GM21717 (cell line): Measurements from ENCODE around the gene MAP6.
A peak's percentile ranks its signal among the peaks of the same experiment; 100 is the strongest.

ENCODE experiments used
- ATAC-seq: cut with Tn5 transposase; IDR thresholded peaks from one replicate; pipeline ENCODE4 v1.9.1; 2021; ENCODE audit warnings: mild to moderate bottlenecking, moderate library complexity; ENCODE audit not compliant: unreplicated experiment

Gene MAP6

DNA sequence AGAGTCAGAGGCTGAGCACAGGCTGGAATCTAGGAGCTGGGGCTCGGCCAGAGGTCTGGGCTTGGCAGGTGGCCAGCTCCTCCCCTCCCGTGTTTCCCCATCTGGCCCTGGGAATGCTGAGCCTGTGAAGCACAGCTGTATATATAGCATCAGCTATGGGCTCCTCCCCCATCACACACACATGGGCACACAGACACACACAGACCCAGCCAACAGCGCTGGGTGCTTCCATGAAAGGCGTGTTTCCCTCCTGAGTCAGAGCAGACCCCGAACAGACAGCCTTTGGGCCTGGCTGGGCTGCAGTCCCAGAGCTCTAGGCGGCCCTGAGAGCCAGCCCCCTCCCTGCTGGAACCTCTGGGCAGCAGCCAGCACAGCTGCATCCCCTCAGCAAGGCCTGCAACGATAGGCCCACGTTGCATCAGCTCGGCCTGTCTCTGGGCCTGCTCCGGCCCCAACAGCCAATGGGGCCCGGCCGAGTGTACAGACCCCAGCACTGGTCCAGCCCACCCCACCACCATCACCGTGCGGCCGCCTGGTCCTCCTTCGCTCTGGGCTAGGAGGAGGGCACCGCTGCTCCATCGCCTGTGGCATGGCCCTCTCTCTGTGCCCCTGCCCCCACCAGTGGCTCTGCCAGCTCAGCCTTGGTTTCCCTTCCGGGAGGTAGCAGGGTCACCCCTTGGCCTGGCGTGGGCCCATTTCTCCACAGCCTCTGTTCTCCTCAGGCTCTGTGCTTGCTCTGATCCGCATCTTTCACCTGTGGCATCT, 114.4 kb downstream of the MAP6 start:
- ATAC-seq, result no peak

DNA sequence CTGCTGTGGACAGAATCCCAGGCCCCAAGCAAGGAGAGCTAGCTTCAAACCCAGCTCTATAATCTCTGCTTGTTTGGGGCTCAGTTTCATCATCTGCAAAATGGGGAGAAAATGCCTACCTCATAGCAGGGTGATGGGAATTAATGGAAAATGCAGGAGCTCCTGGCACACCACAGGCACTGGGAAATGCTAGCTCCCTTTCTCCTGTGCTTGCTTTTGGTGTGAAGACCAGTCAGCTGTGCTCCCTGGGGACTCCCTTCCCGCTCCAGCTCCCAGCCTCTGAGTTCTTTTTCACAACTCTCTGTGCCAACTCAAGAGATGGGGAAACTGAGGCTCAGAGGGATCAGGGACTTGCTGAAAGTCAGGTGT, 115.0 kb downstream of the MAP6 start:
- no peak for ATAC-seq

DNA sequence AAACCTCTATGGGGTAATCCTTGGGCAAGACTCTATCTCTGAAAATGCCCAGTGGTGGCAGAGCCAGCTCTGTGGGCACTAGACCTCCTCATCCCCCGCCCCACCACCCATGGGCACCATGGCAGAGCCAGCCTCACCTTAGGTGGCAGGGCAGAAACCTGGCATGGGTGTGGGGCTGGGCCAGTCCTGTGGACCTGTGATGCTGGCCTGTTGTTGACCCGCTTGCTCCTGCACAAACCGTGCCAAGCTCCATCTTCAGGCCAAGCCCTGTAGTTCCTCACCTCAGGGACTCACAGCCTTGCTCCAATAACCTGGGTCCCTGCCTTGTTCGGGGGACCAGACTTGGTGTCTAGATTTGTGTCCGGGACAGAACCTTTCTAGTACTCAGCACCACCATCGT, 115.7 kb downstream of the MAP6 start:
- ATAC-seq, result no peak

DNA sequence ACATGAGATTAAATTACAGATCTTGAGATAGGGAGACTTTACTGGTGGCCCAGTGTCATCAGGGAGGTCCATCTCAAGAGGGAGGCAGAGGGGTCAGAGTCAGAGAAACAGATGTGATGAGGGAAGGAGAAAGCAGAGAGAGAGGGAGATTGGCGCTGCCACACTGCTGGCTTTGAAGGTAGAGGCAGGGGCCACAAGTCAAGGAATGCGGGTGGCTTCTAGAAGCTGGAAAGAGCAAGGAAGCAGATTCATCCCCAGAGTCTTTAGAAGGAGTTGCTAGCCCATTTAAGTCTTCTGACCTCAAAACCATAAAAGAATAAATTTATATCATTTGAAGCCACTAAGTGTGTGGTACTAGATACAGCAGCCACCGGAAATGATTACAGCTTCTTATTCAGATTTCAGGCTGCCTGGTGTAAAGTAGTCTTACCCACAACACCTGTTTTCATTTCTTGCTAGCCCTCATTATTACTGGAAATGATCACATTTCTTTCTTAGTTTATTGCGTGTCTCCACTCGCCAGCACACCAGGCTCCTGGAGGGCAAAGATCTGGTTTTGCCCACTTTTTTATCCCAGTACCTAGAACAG, 119.4 kb downstream of the MAP6 start:
- no peak for ATAC-seq

DNA sequence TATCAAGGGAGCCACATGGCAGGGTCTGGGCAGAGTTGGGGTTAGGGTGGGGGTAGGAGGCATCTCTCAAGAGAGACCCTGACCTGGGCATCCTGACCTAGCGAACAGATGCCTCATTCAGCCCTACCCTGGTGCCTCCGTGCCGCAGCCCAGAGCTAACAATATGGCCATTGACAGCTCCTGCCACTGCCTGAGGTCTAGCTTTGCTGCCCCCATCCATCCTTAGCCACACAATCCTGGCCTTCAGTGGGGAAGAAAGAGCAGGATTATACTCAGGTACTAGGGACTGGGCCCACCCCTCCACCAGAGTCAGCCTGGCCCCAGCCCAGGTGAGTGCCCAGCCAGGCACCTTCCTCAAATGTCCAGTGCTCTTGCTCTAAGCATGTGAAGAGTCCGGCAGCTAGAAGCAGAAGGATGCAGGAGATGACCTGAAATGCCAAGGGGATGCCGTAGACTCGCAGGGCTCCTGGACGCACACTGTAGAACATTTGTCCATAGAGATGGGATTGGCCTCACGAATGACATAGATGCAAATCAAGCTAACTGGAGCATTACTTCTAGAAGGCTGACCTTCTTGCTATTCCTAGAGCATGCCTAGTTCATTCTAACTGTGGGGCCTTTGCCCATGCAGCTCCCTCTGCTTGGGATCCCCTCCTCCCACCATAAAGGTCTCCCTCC, 120.1 kb downstream of the MAP6 start:
- no peak for ATAC-seq

DNA sequence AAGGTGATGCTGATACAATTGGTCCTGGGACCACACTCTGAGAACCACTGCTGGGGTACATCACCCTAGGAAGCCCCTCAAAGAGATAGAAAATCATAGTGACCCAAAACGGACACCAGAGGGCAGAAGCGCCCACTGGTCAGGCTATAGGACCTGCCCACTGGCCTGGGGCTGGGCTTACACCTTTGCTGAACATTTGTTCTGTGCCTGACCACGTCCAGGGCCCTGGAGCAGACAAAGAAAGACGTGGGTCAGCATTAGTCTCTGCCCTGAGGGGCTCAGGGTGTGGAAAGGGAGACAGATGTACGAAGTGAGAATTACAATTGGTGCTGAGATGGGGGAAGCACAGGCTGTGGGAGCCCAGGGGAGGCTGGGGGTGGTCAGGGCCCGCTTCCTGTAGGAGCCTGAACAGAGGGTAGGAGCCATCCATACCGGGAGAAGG, 121.2 kb downstream of the MAP6 start:
- ATAC-seq, result no peak

DNA sequence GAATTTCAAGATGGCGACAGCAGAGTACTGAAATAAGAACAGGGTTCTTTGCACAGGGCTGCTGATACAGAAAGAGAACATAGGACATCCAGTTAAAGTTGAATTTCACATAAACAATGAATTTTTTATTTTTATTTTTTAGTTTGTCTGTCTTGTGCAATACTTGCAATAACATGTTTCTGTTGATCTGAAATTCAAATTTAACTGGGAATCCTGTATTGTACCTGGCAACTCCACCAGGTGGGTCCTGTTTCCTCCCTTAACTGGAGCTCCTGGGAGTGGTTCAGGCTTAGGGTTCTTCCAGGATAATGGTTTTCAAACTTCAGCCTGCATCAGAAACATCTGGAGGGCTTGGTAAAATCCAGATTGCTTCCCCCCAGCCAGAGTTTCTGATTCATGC, 121.7 kb downstream of the MAP6 start:
- no peak for ATAC-seq

DNA sequence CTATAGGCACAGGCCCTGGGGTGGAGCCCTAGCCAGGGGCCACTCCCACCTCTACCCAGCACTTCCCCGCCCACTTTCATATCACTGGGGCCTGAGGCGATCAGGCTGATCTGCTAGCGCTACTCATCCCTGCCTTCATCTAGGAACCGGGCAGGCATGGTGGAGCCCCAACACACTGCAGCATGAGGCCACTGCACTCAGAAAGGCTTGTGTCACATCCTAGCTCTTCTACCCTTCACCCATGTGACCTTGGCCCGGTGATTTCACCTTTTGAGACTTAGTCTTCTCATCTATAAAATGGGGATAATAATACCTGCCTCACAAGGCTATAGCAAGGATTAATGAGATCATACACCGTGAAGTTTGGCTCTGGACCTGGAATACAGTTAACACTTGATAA, 125.0 kb downstream of the MAP6 start:
- no peak for ATAC-seq

DNA sequence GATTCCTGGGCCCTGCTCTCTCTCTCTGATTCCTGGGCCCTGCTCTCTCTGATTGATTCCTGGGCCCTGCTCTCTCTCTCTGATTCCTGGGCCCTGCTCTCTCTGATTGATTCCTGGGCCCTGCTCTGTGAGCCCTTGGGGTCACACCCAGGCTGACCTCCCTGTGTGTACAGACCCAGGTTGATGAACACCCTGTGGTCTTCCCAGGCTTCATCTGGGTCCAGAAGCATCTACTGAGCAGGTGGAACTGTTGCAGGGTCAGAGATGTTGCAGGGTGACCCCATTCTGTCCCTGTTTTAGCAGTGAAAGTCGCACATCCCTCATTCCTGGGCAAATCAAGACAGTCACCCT, 126.8 kb downstream of the MAP6 start:
- no peak for ATAC-seq

DNA sequence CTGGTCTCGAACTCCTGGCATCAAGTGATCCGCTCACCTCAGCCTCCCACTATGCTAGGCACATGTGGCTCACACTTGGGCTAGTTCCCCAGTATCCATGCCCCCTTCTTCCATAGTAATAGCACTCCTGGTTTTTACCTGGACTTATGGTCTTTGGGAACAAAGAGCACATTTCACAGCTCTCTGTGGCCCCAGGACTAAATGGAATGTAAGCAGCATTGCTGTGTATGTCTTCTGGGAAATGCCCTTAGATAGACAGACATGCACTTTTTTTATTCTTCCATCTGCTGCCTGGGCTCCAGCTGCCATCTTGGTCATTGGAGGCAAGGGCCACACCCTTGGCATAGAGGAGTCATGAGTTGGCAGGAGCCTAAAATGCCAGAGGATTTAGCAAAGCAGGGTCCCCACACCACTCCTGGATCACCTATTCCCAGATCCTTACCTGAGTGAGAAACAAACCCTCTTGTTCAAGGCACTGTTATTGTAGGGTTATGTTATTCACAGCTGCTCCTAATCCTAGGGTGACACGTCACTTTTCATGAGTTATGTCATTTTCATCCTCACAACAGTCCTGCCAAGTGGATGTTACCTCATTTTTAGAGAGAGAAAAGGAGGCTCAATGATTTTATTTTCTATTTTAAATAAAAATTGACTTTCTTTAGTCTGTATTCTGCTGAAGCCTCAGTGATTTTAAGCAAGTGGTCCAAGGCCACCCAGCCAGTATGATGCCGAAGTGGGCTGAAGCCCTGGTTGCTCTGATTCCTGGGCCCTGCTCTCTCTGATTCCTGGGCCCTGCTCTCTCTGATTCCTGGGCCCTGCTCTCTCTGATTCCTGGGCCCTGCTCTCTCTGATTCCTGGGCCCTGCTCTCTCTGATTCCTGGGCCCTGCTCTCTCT, 127.4 kb downstream of the MAP6 start:
- no peak for ATAC-seq

DNA sequence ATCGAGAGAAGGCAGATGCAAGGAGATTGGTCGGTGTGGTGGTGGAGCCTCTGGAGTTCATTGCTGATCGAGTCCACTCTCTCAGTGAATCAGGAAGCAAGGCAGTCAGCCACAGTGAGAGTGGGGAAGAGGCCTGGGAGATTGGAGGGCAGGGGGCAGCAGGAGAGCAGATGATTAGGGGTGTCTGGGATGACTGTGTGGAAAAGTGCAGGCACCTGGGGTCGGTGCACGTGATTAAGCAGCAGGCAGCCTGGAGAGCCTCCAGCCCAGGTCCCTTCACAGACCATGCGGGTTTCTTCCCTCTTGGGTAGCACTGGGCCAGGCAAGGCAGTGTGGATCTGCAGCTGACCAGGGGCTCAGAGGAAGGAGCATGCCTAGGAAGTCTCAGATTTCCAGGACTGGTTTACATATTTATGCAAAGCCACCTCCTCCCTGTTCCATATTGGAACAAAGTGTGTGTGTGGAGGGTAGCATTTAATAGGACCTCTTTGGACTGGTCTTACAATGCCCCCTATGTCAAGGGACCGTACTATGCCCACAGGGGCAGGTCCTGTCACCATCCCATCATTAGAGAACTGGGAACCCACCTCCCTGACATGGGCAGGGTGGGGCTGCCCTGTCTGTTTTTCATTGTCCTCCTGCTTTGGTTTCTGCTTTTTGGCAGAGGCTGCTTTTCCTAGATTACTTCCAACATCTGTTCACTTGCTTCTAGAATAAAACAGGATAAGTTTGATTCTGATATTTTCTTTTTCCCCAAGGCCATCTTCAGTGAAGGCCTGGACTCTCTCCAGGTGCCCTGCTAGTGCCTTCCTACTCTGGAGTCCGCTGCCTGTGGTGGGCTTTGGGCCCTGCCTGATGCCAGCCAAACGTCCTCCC, 129.1 kb downstream of the MAP6 start:
- ATAC-seq, result no peak

DNA sequence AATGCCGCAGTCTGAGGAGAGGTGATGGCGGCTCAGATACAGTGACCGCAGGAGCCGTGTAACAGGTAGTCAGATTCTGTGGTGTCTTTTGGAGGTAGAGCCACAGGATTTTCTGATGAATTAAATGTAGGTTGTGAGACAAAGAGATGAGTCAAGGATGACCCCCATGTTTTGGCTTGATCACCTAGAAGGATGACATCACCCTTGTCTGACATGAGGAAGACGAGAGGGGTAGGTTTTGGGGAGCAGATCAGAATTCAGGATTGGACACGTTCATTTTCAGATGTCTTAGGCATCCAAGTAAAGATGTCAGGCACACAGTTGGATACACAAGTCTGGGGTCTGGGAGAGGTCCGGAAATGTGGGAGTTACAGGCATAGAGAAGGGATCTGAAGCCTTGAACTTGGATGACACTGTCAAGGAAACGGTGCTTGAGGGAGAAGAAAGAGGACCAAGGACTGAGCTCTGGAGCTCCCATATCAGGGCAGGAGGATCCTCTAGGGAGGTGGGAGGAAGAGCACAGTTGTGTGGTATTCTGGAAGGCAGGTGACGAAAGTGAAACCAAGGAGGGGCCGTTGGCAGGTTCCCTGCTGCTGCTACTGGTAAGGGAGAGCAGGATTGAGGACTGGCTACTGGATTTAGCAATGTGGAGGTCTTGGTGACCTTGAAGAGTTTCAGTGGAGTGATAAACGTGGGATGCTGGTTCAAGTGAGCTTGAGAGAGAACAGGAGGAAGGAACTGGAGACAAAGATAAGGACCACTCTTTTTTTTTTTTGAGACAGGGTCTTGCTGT, 130.5 kb downstream of the MAP6 start:
- ATAC-seq, result no peak

DNA sequence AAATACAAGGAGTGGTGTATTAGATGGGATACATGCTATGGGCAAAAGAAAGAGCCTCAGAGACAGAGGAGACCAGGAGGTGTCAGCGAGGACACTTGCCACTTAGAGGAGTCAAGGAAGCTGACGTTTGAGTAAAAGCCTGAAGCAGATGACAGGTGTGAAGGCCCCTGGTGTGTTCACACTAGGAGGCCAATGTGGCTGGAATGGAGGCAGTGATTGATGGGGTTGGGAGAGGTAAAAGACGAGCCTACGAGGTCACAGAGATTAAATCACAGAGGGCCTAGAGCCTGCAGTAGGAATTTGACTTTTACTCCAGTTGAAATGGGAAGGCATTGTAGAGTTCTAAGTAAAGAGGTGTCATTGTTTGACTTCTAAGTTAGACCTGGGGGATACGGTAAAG, 131.1 kb downstream of the MAP6 start:
- ATAC-seq, result peak; percentile 11
